GM12801 (cell line): Measurements from ENCODE around the gene RASL11B.

Experiments used
- CTCF ChIP-seq: IDR thresholded peaks from one replicate; pipeline ENCODE4 v1.5.1; 2011; ENCODE audit warnings: control low read depth; ENCODE audit not compliant: insufficient read length; ENCODE audit errors: extremely low read depth

Gene RASL11B

GRCh38 chr4:52861879-52862616 lies at the start of gene RASL11B:
TSS of gene RASL11B (plus strand) at chr4:52862317. CDS start at chr4:52862508, 191 bp downstream.
- TF ChIP-seq CTCF = no peak

GRCh38 chr4:52813546-52813945 lies 48.6 kb upstream of the RASL11B start:
- TF ChIP-seq CTCF = no peak

GRCh38 chr4:52822583-52822971 lies 39.5 kb upstream of the RASL11B start:
- no peak for TF ChIP-seq CTCF

- TF ChIP-seq CTCF = no peak
Observed at GRCh38 chr4:52822972-52823701, 39.0 kb upstream of the RASL11B start.

GRCh38 chr4:52823702-52824092 lies 38.4 kb upstream of the RASL11B start:
- TF ChIP-seq CTCF = no peak

- TF ChIP-seq CTCF = no peak
Observed at GRCh38 chr4:52824270-52824602, 37.9 kb upstream of the RASL11B start.

GRCh38 chr4:52824603-52825459 lies 37.3 kb upstream of the RASL11B start:
- TF ChIP-seq CTCF = no peak
